H1 (cell line): Measurements from ENCODE around the gene NDRG2. TPM values are rescaled to one million over a fixed set of nuclear protein-coding genes. Genes with fewer than 3 reads are reported as not detected.

Source experiments
- CTCF ChIA-PET: fragments of 300-600 bp; sonication (Branson Sonifier 250); formaldehyde crosslinking; loops from one replicate; lab custom pipeline; 2021; ENCODE audit not compliant: partially characterized antibody; lab: Charles Lee
- POLR2A ChIA-PET: fragments of 300-600 bp; sonication (Branson Sonifier 250); formaldehyde crosslinking; loops from one replicate; lab custom pipeline; 2021; ENCODE audit warnings: inconsistent platforms; ENCODE audit not compliant: partially characterized antibody; lab: Charles Lee
- DNase-seq, 2 experiments: peaks; one replicate each; pipeline versions ENCODE4 v3.0.0 to v3.0.0-alpha.2; 2010 to 2022; ENCODE audit warnings: low spot score in 2 of 2, low read depth in 1 of 2, mixed read lengths in 1 of 2
- FAIRE-seq: peaks from 2 replicates; lab custom pipeline; 2011; peaks lifted over from hg19 to GRCh38; lab: Jason Lieb, UNC
- H2AFZ ChIP-seq: 2 replicates; pipeline ENCODE4 v1.8.1; 2012; ENCODE audit warnings: low read length, inconsistent platforms
- H2AK5ac ChIP-seq: 2 replicates; pipeline ENCODE4 v1.6.1; 2013; ENCODE audit warnings: low read depth, low read length
- H2BK120ac ChIP-seq: replicated peaks from 2 replicates; pipeline ENCODE3; 2013; ENCODE audit warnings: low read depth, low read length, inconsistent platforms
- H2BK12ac ChIP-seq: 2 replicates; pipeline ENCODE4 v1.6.1; 2013; ENCODE audit warnings: low read depth, low read length
- H2BK15ac ChIP-seq: 2 replicates; pipeline ENCODE4 v1.6.1; 2013; ENCODE audit warnings: low read length
- H2BK20ac ChIP-seq: 2 replicates; pipeline ENCODE4 v1.6.1; 2013; ENCODE audit warnings: low read length
- H2BK5ac ChIP-seq: 2 replicates; pipeline ENCODE4 v1.6.1; 2013; ENCODE audit warnings: low read depth, low read length
- H3K14ac ChIP-seq: 2 replicates; pipeline ENCODE4 v1.6.1; 2013; ENCODE audit warnings: inconsistent platforms; ENCODE audit not compliant: insufficient read length
- H3K18ac ChIP-seq: 2 replicates; pipeline ENCODE4 v1.6.1; 2013; ENCODE audit warnings: low read length; ENCODE audit errors: extremely low read depth
- H3K23ac ChIP-seq: 2 replicates; pipeline ENCODE4 v1.6.1; 2013; ENCODE audit warnings: inconsistent platforms; ENCODE audit not compliant: insufficient read length
- H3K23me2 ChIP-seq: 2 replicates; pipeline ENCODE4 v1.6.1; 2013; ENCODE audit warnings: low read depth, low read length
- H3K27ac ChIP-seq: 2 replicates; pipeline ENCODE4 v1.6.1; 2011; ENCODE audit warnings: low read depth, low read length, inconsistent platforms
- H3K27me3 ChIP-seq, 4 experiments: replicated peaks in 1 of 4; 1 replicate in 1 of 4; 2 replicates in 3 of 4; pipeline versions ENCODE4 v1.6.1 to v1.8.1; 2011 to 2013; ENCODE audit warnings: low read length in 3 of 4, mild to moderate bottlenecking in 3 of 4, inconsistent platforms in 2 of 4, mixed read lengths in 2 of 4, moderate library complexity in 1 of 4; ENCODE audit not compliant: control insufficient read depth in 3 of 4, insufficient read depth in 3 of 4; ENCODE audit errors: extremely low read depth in 1 of 4
- H3K36me3 ChIP-seq, 4 experiments: 2 replicates each; pipeline versions ENCODE4 v1.6.1 to v1.8.1; 2011 to 2013; ENCODE audit warnings: mild to moderate bottlenecking in 4 of 4, low read length in 3 of 4, moderate library complexity in 2 of 4, control low read depth in 1 of 4, inconsistent platforms in 1 of 4; ENCODE audit not compliant: insufficient read depth in 4 of 4, control insufficient read depth in 2 of 4
- H3K4ac ChIP-seq: replicated peaks from 2 replicates; pipeline ENCODE3; 2013; ENCODE audit warnings: low read length, low read depth, mixed read lengths, inconsistent platforms; ENCODE audit not compliant: insufficient read length
- H3K4me1 ChIP-seq, 4 experiments: replicated peaks in 1 of 4; 1 replicate in 1 of 4; 2 replicates in 3 of 4; pipeline versions ENCODE4 v1.6.1 to v1.8.1; 2011 to 2013; ENCODE audit warnings: low read length in 3 of 4, inconsistent platforms in 2 of 4, mixed read lengths in 1 of 4; ENCODE audit not compliant: insufficient read depth in 4 of 4, control insufficient read depth in 3 of 4
- H3K4me2 ChIP-seq, 2 experiments: 2 replicates each; pipeline versions ENCODE4 v1.6.1 to v1.8.1; 2011 to 2013; ENCODE audit warnings: low read depth in 2 of 2, low read length in 2 of 2, control low read depth in 1 of 2, inconsistent platforms in 1 of 2, mild to moderate bottlenecking in 1 of 2; ENCODE audit not compliant: insufficient read depth in 1 of 2
- H3K4me3 ChIP-seq, 4 experiments: fragments of 200-600, 300-600 bp in 1 of 4; sonication (generic), shearing (Covaris generic), sonication (Bioruptor Twin) in 1 of 4; 2 replicates each; pipeline versions ENCODE4 v1.5.1 to v1.8.1; 2011 to 2016; ENCODE audit warnings: low read length in 4 of 4, low read depth in 3 of 4, control low read depth in 2 of 4, inconsistent platforms in 2 of 4, mild to moderate bottlenecking in 2 of 4, mixed read lengths in 1 of 4, moderate library complexity in 1 of 4; ENCODE audit not compliant: insufficient read depth in 2 of 4; ENCODE audit errors: extremely low read depth in 1 of 4
- H3K56ac ChIP-seq: replicated peaks from 2 replicates; pipeline ENCODE3; 2013; ENCODE audit warnings: low read depth, mild to moderate bottlenecking, mixed read lengths, low read length, inconsistent platforms; ENCODE audit not compliant: insufficient read length
- H3K79me1 ChIP-seq: 2 replicates; pipeline ENCODE4 v1.6.1; 2013; ENCODE audit warnings: low read depth, low read length, control low read depth
- H3K79me2 ChIP-seq, 2 experiments: 2 replicates each; pipeline versions ENCODE4 v1.6.1 to v1.8.1; 2012 to 2013; ENCODE audit warnings: low read length in 2 of 2, mild to moderate bottlenecking in 2 of 2, inconsistent platforms in 1 of 2; ENCODE audit not compliant: insufficient read depth in 2 of 2, control insufficient read depth in 1 of 2
- H3K9ac ChIP-seq, 4 experiments: replicated peaks in 1 of 4; 1 replicate in 1 of 4; 2 replicates in 3 of 4; pipeline versions ENCODE4 v1.6.1 to v1.8.1; 2011 to 2013; ENCODE audit warnings: low read depth in 3 of 4, low read length in 3 of 4, control low read depth in 2 of 4, mild to moderate bottlenecking in 2 of 4, moderate library complexity in 2 of 4, inconsistent platforms in 1 of 4; ENCODE audit errors: extremely low read depth in 1 of 4
- H3K9me3 ChIP-seq, 2 experiments: 2 replicates each; pipeline versions ENCODE4 v1.6.1 to v1.8.1; 2012 to 2013; ENCODE audit warnings: mild to moderate bottlenecking in 2 of 2, moderate library complexity in 2 of 2, control low read depth in 1 of 2, inconsistent platforms in 1 of 2, low read depth in 1 of 2, low read length in 1 of 2, mixed read lengths in 1 of 2; ENCODE audit not compliant: insufficient read depth in 2 of 2
- H4K20me1 ChIP-seq, 2 experiments: replicated peaks in 1 of 2; 2 replicates each; pipeline versions ENCODE3 to v1.8.1; 2011 to 2013; ENCODE audit warnings: inconsistent platforms in 2 of 2, low read length in 2 of 2, mild to moderate bottlenecking in 1 of 2; ENCODE audit not compliant: insufficient read depth in 2 of 2, control insufficient read depth in 1 of 2
- H4K5ac ChIP-seq: 2 replicates; pipeline ENCODE4 v1.6.1; 2013; ENCODE audit warnings: low read length, low read depth, mixed read lengths, inconsistent platforms; ENCODE audit not compliant: insufficient read length
- H4K8ac ChIP-seq: 2 replicates; pipeline ENCODE4 v1.8.0; 2013; ENCODE audit warnings: mild to moderate bottlenecking, moderate library complexity, low read length, inconsistent platforms; ENCODE audit not compliant: insufficient read depth; ENCODE audit errors: extremely low read depth
- H4K91ac ChIP-seq: replicated peaks from 2 replicates; pipeline ENCODE3; 2013; ENCODE audit warnings: low read length, mixed read lengths, inconsistent platforms; ENCODE audit not compliant: insufficient read length
- BRCA1 ChIP-seq: IDR thresholded peaks from 2 replicates; pipeline ENCODE4 v1.6.1; 2012; ENCODE audit warnings: low read depth, low read length, improper control_type of control experiment
- CHD1 ChIP-seq: IDR thresholded peaks from 2 replicates; pipeline ENCODE4 v1.6.1; 2012; ENCODE audit warnings: low read depth, low read length, improper control_type of control experiment
- CREB1 ChIP-seq: IDR thresholded peaks from 2 replicates; pipeline ENCODE4 v1.6.1; 2012; ENCODE audit warnings: inconsistent platforms
- GTF2F1 ChIP-seq: IDR thresholded peaks from 2 replicates; pipeline ENCODE4 v1.6.1; 2012; ENCODE audit warnings: low read depth, low read length, improper control_type of control experiment, borderline replicate concordance
- KDM4A ChIP-seq: IDR thresholded peaks from one replicate; pipeline ENCODE4 v1.7.1; 2012; ENCODE audit warnings: low read depth, mild to moderate bottlenecking, moderate library complexity, low read length, inconsistent platforms; ENCODE audit not compliant: severe bottlenecking
- MAX ChIP-seq: IDR thresholded peaks from 2 replicates; pipeline ENCODE4 v1.6.1; 2012; ENCODE audit warnings: inconsistent platforms
- NANOG ChIP-seq: IDR thresholded peaks from 2 replicates; pipeline ENCODE4 v1.6.1; 2011; ENCODE audit warnings: low read length, low read depth, mild to moderate bottlenecking, inconsistent platforms; ENCODE audit not compliant: insufficient read depth, poor library complexity, severe bottlenecking
- POU5F1 ChIP-seq: IDR thresholded peaks from 2 replicates; pipeline ENCODE4 v1.6.1; 2011; ENCODE audit warnings: low read depth, mild to moderate bottlenecking, low read length, moderate library complexity
- RAD21 ChIP-seq, 2 experiments: IDR thresholded peaks in 1 of 2; conservative IDR thresholded peaks in 1 of 2; 2 replicates each; pipeline ENCODE4 v1.6.1; 2011; ENCODE audit warnings: low read depth in 2 of 2, low read length in 2 of 2, improper control_type of control experiment in 1 of 2, inconsistent platforms in 1 of 2, mild to moderate bottlenecking in 1 of 2, moderate library complexity in 1 of 2
- RXRA ChIP-seq: IDR thresholded peaks from 2 replicates; pipeline ENCODE4 v1.6.1; 2011; ENCODE audit warnings: low read depth, mild to moderate bottlenecking, low read length, moderate library complexity; ENCODE audit not compliant: insufficient read depth
- SIRT6 ChIP-seq: IDR thresholded peaks from one replicate; pipeline ENCODE4 v1.7.1; 2012; ENCODE audit warnings: low read length, inconsistent platforms
- SIX5 ChIP-seq: IDR thresholded peaks from 2 replicates; pipeline ENCODE4 v1.6.1; 2011; ENCODE audit warnings: mild to moderate bottlenecking, low read depth, low read length
- SP4 ChIP-seq: IDR thresholded peaks from 2 replicates; pipeline ENCODE4 v1.6.1; 2012; ENCODE audit warnings: low read length, inconsistent platforms
- TCF12 ChIP-seq: IDR thresholded peaks from 2 replicates; pipeline ENCODE4 v1.6.1; 2011; ENCODE audit warnings: low read depth, mild to moderate bottlenecking, low read length
- TEAD4 ChIP-seq: IDR thresholded peaks from 2 replicates; pipeline ENCODE4 v1.6.1; 2012; ENCODE audit warnings: low read depth, low read length, inconsistent platforms, mixed read lengths
- YY1 ChIP-seq: IDR thresholded peaks from 2 replicates; pipeline ENCODE4 v1.6.1; 2011; ENCODE audit warnings: low read depth, mild to moderate bottlenecking, low read length
- WGBS, 2 experiments: shearing (Covaris generic) in 1 of 2; methylation state at CpG; one replicate each; pipeline versions ENCODE4 v1.1.6 to v1.1.7; 2013 to 2015; ENCODE audit warnings: low lambda C conversion rate in 2 of 2, mixed read lengths in 2 of 2, inconsistent platforms in 1 of 2, low coverage in 1 of 2, missing lambda C conversion rate in 1 of 2; ENCODE audit not compliant: insufficient replicate concordance in 2 of 2, insufficient coverage in 1 of 2, insufficient read length in 1 of 2; ENCODE audit errors: extremely low coverage in 1 of 2, missing lambda C conversion rate in 1 of 2; 5-methylcytosine and 5-hydroxymethylcytosine counted together
- polyA plus RNA-seq, 7 experiments: library from polyadenylated mRNA; depleted of rRNA in 3 of 7; stranded (reverse) in 5 of 7; unstranded in 2 of 7; fragments of >200 nt in 5 of 7; fragments of 200-250 nt in 2 of 7; gene quantifications; 1 replicate in 5 of 7; 2 replicates in 1 of 7; 4 replicates in 1 of 7; pipeline versions ENCODE4 v1.2.1 to v1.2.3, GENCODE V29; 2011 to 2013; ENCODE audit warnings: missing spikeins in 2 of 7, mixed read lengths in 2 of 7
- total RNA-seq: library from RNA; stranded (reverse); fragmentation: NEBNext Ultra II Directional; extraction: Animal tissue kit (Norgen Biotek cat#: 25700); gene quantifications from 2 replicates; pipeline ENCODE4 v1.2.1, GENCODE V29; 2021

NDRG2 gene
- total and polyA plus RNA-seq, 2 of the 8 experiments (the other 6 are each of a cell fraction or from before 2014, with no cell fraction given), result 29.9 to 48.6 TPM

- no peak overlapping the region for H4K91ac ChIP-seq
- H3K18ac ChIP-seq, result no peak overlapping the region
- H3K4me3 ChIP-seq, result no peak overlapping the region
- no peak overlapping the region for H4K8ac ChIP-seq
- no peak overlapping the region for H2BK15ac ChIP-seq
- H3K56ac ChIP-seq, result no peak overlapping the region
- H3K9ac ChIP-seq, result no peak overlapping the region
- WGBS, 2 experiments, result 82% methylated on average over 3 of the region's 3 CpGs; no CpG with 5 or more reads in 1 of the 2 experiments
- no peak overlapping the region for H2BK20ac ChIP-seq
- no peak overlapping the region for H4K5ac ChIP-seq
- H3K36me3 ChIP-seq, result no peaks in the 10 kb centered on the region
- H3K79me1 ChIP-seq, result no peaks in the 10 kb centered on the region
- CTCF ChIA-PET, result interaction anchor here (0.9 to 3.7 kb wide), 7 partner anchors 10 to 78 kb away, joined by 3 to 28 read pairs (median 7); no protein-coding TSS in a partner anchor
- H2BK5ac ChIP-seq, result no peak overlapping the region
- no peaks in the 10 kb centered on the region for H4K20me1 ChIP-seq
- H2BK12ac ChIP-seq, result no peak overlapping the region
- DNase-seq (no peak), FAIRE-seq (no peak)
- no peak overlapping the region for H3K4me2 ChIP-seq
- H2AFZ ChIP-seq, result no peak overlapping the region
- no peak overlapping the region for H3K14ac ChIP-seq
- H3K27me3 ChIP-seq, result no peaks in the 10 kb centered on the region
- H3K27ac ChIP-seq, result no peak overlapping the region
- H2AK5ac ChIP-seq, result no peak overlapping the region
- no peaks in the 10 kb centered on the region for H3K23me2 ChIP-seq
- H3K23ac ChIP-seq, result no peak overlapping the region
- peaks cover 0 to under 1% (median 0%) of the 10 kb centered on the region in 4 experiments; a peak in 1 of 7 replicates for H3K4me1 ChIP-seq
- H3K4ac ChIP-seq, result no peak overlapping the region
- POLR2A ChIA-PET, result interaction anchor here (1.3 kb wide), 1 partner anchor 10 kb away, joined by 3 read pairs; no protein-coding TSS in a partner anchor
- no peaks in the 10 kb centered on the region for H3K79me2 ChIP-seq
- H2BK120ac ChIP-seq, result no peak overlapping the region
- H3K9me3 ChIP-seq, result no peaks in the 10 kb centered on the region
- TF ChIP-seq RXRA (no peak), BRCA1 (no peak), YY1 (no peak), RAD21 (IDR thresholded peaks at IDR 0.05 in 1 of 2, conservative IDR thresholded peaks at IDR 0.05 in 1 of 2; ENCODE audit: low read depth in 2 of 2, low read length in 2 of 2) (no peak), SIX5 (no peak), GTF2F1 (no peak), TCF12 (no peak), MAX (no peak), SP4 (no peak), CREB1 (no peak), POU5F1 (no peak), SIRT6 (no peak), NANOG (no peak), CHD1 (no peak), KDM4A (no peak), TEAD4 (no peak)
These were observed 24.4 kb upstream of the NDRG2 start for GRCh38 chr14:21049271-21049673.
